Fibroblast of the aortic adventitia (primary cell): ENCODE measurements around the gene FCHSD2. TPM values are rescaled to one million over a fixed set of nuclear protein-coding genes. Genes with fewer than 3 reads are reported as not detected.

Source experiments
- DNase-seq: peaks from one replicate; pipeline ENCODE4 v3.0.0-alpha.2; 2010; ENCODE audit warnings: low read depth
- H3K4me3 ChIP-seq: 2 replicates; pipeline ENCODE4 v1.5.1; 2011; ENCODE audit warnings: low read depth, mild to moderate bottlenecking, control low read depth, low read length, moderate library complexity
- CTCF ChIP-seq: IDR thresholded peaks from 2 replicates; pipeline ENCODE4 v1.5.1; 2011; ENCODE audit warnings: mild to moderate bottlenecking, low read length, control low read depth, inconsistent platforms; ENCODE audit not compliant: insufficient read depth
- total RNA-seq: library from RNA; depleted of rRNA; stranded (reverse); fragments of >200 nt; gene quantifications from 2 replicates; pipeline ENCODE4 v1.2.3, GENCODE V29; 2012; ENCODE audit warnings: low replicate concordance

Gene FCHSD2
- total RNA-seq, 1 donor: 11.3 TPM

- no peak for DNase-seq
- TF ChIP-seq CTCF: no peak
Observed at GRCh38 chr11:73173755-73174494, 31.8 kb upstream of the FCHSD2 start.

GRCh38 chr11:73172992-73173656 lies 31.0 kb upstream of the FCHSD2 start:
- H3K4me3 ChIP-seq: no peak overlapping the region
- no peak for TF ChIP-seq CTCF
- no peak for DNase-seq

More at GRCh38 chr11:73173755-73174494, 31.8 kb upstream of the FCHSD2 start:
- H3K4me3 ChIP-seq: no peak overlapping the region

GRCh38 chr11:73171436-73172161 lies 29.5 kb upstream of the FCHSD2 start:
- no peak for TF ChIP-seq CTCF
- no peak for DNase-seq

GRCh38 chr11:73170140-73170539 lies 28.0 kb upstream of the FCHSD2 start:
- no peak for DNase-seq
- TF ChIP-seq CTCF: no peak
- H3K4me3 ChIP-seq: no peak overlapping the region

More at GRCh38 chr11:73171436-73172161, 29.5 kb upstream of the FCHSD2 start:
- no peak overlapping the region for H3K4me3 ChIP-seq

- H3K4me3 ChIP-seq: no peak overlapping the region
- TF ChIP-seq CTCF: no peak
- DNase-seq: no peak
Observed at GRCh38 chr11:73168925-73169579, 26.9 kb upstream of the FCHSD2 start.

GRCh38 chr11:73167363-73167954 lies 25.3 kb upstream of the FCHSD2 start:
- TF ChIP-seq CTCF: no peak
- no peak overlapping the region for H3K4me3 ChIP-seq
- DNase-seq: no peak
